Globus pallidus (tissue), 1 donor: ENCODE results near the gene PPP1R3G.
"Not testable (repeated sequence)": the region's sequence is repeated elsewhere in the genome, so short reads cannot be mapped to it uniquely, and the experiment has no call there.

Source experiments
- DNase-seq: peaks from one replicate; pipeline ENCODE4 v3.0.0-alpha.2; 2015; ENCODE audit warnings: low spot score

Gene PPP1R3G

DNA sequence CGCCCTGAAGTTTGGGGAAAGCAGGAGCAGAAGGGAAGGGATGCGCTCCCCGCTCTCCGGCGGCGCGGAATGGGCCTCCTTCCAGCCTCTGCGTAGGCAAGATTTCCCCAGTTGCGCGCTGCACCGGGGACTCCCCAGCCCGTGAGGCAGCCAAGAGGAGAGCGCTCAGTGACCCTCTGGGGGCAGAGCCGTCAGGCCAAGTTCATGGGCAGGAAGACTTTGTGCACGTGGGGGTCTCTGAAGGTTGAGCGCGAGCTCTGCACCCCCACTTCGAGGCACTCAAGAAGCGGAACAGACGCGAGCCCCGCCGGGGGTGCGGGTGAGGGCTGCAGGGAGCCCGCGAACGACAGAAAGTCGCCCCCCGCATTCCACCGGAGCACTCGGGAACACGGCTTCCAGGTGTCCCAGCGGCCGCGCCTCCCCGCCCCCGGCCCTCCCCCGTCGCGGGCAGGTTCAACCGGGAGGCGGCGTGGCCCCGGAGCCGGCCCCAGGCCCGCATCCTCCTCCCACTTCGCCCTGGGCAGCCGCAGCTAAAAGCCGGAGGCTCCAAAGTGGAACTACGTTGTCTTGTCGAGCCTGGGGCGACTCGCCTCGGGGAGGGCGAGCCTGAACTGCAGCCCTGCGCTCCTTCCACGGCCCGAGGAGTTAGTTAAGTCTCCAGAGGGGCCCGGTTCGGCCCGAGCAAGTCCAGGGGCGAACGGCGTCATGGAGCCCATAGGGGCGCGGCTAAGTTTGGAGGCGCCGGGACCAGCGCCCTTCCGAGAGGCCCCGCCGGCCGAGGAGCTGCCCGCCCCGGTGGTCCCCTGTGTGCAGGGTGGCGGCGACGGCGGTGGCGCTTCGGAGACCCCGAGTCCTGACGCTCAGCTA lies at the start of gene PPP1R3G:
Gene PPP1R3G, plus strand, starts transcription at position 561 of the 867 bp plus-strand sequence. Its CDS starts 145 bp downstream, at position 706.
- DNase-seq: peak; percentile 20

GRCh38 chr6:5036269-5036668 lies 48.9 kb upstream of the PPP1R3G start:
- DNase-seq: no peak

DNA sequence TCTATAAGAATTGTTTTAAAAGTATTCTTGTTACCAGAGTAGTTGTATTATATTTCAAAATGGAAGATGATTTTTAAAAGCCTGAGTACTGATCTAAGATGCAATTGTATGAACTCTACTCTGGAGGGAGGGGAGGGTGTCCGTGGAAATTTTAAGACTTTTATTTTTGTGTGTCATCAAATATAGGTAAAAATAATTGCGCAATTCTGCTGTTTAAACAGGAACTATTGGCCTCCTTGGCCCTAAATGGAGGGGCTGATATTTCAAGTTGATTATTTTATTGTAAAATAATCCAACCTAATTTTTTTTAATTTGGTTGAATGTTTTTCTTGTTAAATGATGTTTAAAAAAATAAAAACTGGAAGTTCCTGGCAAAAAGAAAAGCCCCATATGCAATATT lies 43.2 kb upstream of the PPP1R3G start:
- no peak for DNase-seq

GRCh38 chr6:5042436-5042835 lies 42.7 kb upstream of the PPP1R3G start:
- no peak for DNase-seq

DNA sequence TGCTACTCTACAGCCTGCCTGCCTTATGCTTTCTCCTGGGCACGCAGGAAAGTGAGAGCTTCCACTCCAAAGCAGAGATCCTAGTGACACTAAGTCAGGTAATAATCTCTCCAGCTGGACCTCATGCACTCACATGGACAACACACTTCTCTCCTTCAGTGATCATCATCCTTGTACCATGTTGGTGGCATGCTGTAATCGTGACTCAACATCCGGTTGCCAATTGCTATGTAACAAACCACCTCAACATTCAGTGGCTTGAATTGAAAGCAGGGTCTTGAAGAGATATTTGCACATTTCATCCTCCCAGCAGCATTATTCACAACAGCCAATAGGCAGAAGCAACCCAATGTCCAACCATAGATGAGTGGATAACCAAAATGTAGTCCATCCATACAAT lies 40.3 kb upstream of the PPP1R3G start:
- no peak for DNase-seq

- no peak for DNase-seq
Measured at GRCh38 chr6:5045416-5045815, 39.7 kb upstream of the PPP1R3G start.

DNA sequence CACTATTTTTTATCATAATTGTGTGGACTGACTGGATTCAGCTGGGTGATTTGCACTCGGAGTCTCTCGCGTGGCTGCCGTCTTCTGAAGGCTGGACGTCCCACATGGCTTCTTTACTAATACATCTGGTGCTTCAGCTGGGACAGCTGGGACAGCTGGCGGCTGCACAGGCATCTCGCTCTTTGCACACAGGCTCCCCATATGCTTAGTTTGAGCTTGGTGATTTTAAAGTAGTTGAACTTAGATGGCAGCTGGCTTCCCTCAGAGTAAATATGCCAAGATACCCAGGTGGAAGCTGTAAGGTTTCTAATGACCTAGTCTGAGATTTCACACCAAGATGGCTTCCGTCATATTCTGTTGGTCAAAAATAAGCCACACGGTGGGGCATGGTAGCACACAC lies 38.7 kb upstream of the PPP1R3G start:
- DNase-seq: no peak

GRCh38 chr6:5050009-5050408 lies 35.1 kb upstream of the PPP1R3G start:
- DNase-seq: no peak

GRCh38 chr6:5051394-5051793 lies 33.7 kb upstream of the PPP1R3G start:
- no peak for DNase-seq

- DNase-seq: no peak
Measured at GRCh38 chr6:5053038-5053437, 32.1 kb upstream of the PPP1R3G start.

DNA sequence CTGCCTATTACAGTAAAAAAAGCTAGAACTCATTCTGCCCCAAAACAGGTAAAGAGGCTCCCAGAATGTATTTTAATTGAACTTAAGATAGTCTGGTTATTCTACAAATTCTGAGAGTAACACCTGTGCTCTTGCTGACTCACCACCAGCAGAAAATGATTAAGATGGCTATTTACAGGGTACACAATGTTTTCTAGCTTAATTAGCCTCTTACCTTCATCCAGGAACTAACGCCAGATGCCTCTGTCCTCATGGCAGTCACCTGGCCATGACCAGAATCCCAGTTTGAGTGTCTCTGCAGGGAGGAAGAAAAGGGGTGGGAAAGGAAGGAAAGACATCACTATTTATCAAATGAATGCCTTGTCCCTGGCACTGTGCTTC lies 31.3 kb upstream of the PPP1R3G start:
- no peak for DNase-seq

DNA sequence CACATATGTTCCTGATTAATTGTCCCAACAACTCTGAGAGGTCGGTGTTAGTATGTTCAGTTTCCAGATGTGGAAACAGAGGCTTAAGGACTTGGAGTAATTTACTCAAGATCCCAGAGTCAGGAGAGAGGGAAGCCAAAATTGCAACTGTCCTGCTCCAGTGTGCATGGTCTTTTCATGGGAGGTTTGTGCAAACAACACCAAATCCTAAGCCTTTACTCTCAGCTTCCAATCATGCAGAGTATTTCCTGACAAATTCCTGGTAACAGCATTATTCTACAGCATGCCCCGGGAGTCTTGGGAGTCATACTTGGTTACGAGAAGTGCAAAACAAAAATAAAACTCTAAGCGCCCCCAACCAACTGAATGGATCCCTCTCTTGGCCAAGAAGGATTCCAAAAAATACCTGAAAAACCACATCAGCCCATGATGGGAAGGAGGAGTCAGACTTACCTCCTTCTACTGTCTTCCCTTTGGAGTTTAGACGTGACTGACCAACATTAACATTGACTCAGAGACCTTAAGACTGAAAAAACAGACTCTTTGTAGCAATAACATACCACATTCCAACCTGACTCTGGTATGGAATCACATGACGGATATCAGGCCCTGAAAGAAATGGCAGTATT lies 30.8 kb upstream of the PPP1R3G start:
- no peak for DNase-seq

DNA sequence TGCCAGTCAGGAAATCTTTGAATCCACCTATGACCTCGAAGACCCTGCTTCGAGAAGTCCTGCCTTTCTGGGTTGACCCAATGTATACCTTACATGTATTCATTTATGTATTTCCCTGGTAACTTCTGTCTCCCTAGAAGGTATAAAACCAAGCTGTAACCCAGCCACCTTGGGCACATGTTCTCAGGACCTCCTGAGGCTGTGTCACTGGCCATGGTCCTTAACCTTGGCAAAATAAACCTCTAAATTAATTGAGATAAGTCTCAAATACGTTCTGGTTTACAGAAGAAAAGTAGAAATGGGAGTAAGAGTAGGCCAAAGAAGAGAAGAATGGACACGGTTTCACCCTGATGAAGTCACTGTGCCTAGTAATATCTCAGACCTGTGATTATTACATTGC lies 30.0 kb upstream of the PPP1R3G start:
- no peak for DNase-seq

DNA sequence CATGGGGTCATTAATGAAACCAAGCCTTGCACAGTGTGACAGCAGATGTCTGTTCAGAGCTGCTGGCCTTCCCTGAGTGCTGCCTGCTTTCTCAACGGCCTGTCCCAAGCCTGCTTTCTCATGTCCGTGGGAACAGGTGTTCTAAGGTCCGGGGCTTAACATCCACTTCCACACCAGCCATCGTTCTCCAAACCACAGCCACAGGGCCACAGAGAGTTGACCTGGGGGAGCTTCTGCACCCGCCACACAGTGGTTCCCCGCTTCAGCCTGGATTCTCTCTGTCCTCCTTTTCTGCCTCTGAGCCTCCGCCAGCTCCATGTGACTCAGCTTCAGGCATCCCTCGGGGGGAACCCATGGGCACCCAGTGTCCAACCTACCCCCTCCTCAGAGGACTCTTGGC lies 26.9 kb upstream of the PPP1R3G start:
- no peak for DNase-seq

DNA sequence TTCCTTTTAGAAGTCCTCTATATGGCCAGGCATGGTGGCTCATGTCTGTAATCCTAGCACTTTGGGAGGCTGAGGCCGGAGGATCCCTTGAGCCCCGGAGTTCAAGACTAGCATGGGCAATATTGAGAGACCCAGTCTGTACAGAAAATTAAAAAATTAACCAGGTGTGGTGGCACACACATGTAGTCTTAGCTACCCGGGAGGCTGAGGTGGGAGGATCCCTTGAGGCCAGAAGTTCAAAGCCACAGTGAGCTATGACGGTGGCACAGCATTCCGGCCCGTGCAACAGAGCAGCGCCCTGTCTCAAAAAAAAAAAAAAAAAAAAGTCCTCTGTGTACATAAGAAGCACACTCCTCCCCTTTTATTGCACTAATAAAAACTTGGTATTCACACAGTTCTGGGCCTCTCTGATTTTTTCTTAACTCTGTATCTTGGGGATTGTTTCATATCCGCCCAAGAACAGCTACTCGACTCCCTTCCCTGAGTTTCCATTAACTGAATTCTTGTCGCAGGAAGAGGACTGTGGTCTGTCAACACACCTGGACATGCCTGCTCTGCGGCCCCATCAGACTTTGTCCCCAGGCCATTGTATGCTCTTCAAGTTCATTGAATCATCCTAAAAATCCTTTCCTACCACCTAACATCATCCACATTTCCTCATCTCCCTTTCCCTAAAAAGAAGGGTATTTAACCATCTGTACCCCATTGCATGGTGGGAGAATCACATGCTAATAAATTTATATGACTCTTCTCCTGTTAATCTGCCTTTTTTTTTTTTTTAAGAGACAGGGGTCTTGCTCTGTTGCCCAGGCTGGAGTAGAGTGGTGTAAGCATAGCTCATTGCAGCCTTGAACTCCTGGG lies 25.9 kb upstream of the PPP1R3G start:
- no peak for DNase-seq

DNA sequence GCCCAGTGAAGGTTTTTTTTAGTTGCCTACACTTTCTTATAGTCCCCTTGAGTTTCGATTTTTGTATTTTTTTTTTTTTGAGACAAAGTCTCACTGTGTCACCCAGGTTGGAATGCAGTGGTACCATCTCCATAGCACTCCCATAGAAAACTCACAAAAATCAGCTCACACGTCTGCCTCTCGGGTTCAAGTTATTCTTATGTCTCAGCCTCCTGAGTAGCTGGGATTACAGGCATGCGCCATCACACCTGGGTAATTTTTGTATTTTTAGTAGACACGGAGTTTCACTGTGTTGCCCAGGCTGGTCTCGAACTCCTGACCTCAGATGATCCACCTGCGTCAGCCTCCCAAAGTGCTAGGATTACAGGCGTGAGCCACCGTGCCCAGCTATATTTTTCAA lies 24.7 kb upstream of the PPP1R3G start:
- not testable (repeated sequence) for DNase-seq

DNA sequence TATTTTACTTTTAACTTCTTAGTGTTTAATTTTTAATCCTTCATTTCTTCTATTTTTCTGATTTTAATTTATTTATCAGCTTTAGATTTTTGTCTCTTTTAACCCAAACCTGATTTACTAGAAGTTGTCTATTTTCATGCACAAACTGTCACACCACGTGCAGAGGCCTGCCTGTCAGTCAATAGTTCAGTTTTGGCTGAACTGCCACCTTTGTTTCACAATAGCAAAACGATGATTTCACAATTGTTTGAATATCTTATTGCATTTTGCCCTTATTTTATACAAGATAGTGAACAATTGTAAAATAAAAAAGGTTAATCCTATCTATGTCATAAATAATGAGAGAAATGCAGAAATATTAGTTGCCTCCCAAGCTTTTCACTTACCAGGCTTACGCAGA lies 24.0 kb upstream of the PPP1R3G start:
- no peak for DNase-seq

DNA sequence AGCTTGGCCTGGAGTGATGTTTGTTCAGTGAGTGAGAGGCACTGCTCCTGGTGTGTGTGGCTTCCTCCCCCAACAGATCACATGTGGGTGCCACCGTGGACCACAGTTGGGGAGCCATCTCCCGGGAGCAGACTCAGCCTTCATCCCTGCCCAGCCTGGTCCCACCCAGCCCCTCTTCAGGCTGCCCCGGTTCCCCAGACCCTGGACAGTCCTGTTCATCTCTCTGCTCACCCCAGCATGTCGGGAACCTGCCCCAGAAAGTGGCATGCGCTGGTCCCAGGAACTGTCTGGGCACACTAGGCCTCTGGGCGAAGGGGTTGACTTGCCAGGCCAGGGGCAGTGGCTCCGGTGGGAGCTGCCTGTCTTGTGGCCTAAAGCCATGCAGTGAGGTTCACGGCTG lies 21.5 kb upstream of the PPP1R3G start:
- no peak for DNase-seq

- DNase-seq: no peak
Measured at GRCh38 chr6:5066456-5067093, 18.6 kb upstream of the PPP1R3G start.

GRCh38 chr6:5067305-5067704 lies 17.8 kb upstream of the PPP1R3G start:
- DNase-seq: no peak

DNA sequence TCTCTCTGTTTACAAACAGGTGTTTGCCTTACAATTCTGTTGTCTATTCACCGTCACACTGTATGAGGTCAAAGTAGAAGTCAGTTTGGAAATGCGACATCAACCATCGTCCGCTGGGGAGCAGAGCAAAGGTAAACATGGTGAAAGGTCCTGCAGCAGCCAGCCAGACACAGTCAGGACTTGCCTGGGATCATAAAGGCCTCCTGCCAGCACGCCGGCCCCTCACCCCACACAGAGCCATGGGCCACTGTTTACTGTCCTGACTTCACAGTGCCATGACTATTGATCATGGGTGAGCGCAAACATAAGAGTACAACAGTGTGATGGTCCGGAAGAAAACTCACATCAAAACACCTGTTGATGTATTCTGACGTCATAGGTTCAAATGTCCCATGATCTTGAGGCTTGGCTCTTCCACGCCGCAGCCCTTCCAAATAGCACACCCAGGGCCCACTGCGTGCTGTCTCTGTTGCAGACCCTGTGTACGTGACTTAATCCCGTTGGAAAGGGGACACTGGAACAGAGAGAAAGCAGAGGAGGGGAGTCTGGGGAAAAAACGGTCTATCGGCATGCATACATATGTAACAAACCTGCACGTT lies 16.9 kb upstream of the PPP1R3G start:
- no peak for DNase-seq

- no peak for DNase-seq
Measured at GRCh38 chr6:5071216-5071615, 13.9 kb upstream of the PPP1R3G start.
